Neural progenitor cell (in vitro differentiated cells): ENCODE results near the gene POC1A. TPM values are rescaled to one million over a fixed set of nuclear protein-coding genes. Genes with fewer than 3 reads are reported as not detected.

ENCODE experiments used
- DNase-seq: peaks from one replicate; pipeline ENCODE4 v3.0.0-alpha.2; 2016; ENCODE audit warnings: low spot score
- H2AFZ ChIP-seq: fragments of 200-600 bp; sonication (generic); replicated peaks from 2 replicates; pipeline ENCODE4 v1.6.1; 2016; ENCODE audit warnings: antibody characterized with exemption
- H3F3A ChIP-seq: fragments of 200-600 bp; sonication (generic); 2 replicates; pipeline ENCODE4 v1.6.1; 2016; ENCODE audit warnings: antibody characterized with exemption, low read depth
- H3K27ac ChIP-seq: fragments of 200-600 bp; sonication (generic); 2 replicates; pipeline ENCODE4 v1.5.1; 2016; ENCODE audit warnings: mild to moderate bottlenecking
- H3K27me3 ChIP-seq: fragments of 200-600 bp; sonication (generic); 2 replicates; pipeline ENCODE4 v1.6.1; 2016; ENCODE audit warnings: mild to moderate bottlenecking, moderate library complexity
- H3K36me3 ChIP-seq: fragments of 200-600 bp; sonication (generic); 2 replicates; pipeline ENCODE4 v1.5.1; 2016
- H3K4me1 ChIP-seq: fragments of 200-600 bp; sonication (generic); 2 replicates; pipeline ENCODE4 v1.6.1; 2016; ENCODE audit warnings: mixed run types
- H3K4me2 ChIP-seq: fragments of 200-600 bp; sonication (generic); 2 replicates; pipeline ENCODE4 v1.6.1; 2016
- H3K4me3 ChIP-seq: fragments of 200-600 bp; sonication (generic); 2 replicates; pipeline ENCODE4 v1.5.1; 2016
- H3K79me2 ChIP-seq: fragments of 200-600 bp; sonication (generic); 2 replicates; pipeline ENCODE4 v1.6.1; 2016; ENCODE audit warnings: low read depth
- H3K9ac ChIP-seq: fragments of 200-600 bp; sonication (generic); 2 replicates; pipeline ENCODE4 v1.6.1; 2016
- H3K9me3 ChIP-seq: fragments of 200-600 bp; sonication (generic); 2 replicates; pipeline ENCODE4 v1.5.1; 2016; ENCODE audit warnings: low read depth
- H4K20me1 ChIP-seq: fragments of 200-600 bp; sonication (generic); 2 replicates; pipeline ENCODE4 v1.6.1; 2016; ENCODE audit warnings: low read depth
- H3K27ac Mint-ChIP-seq: 3 replicates; pipeline ENCODE4 v1.8.0; 2021; ENCODE audit warnings: mixed read lengths
- H3K27me3 Mint-ChIP-seq: 2 replicates; pipeline ENCODE4 v1.8.0; 2022; ENCODE audit warnings: low read depth, mild to moderate bottlenecking, inconsistent platforms, moderate library complexity, mixed read lengths; ENCODE audit not compliant: insufficient read depth
- H3K36me3 Mint-ChIP-seq: 3 replicates; pipeline ENCODE4 v1.8.0; 2021; ENCODE audit warnings: mixed read lengths
- H3K4me1 Mint-ChIP-seq: 3 replicates; pipeline ENCODE4 v1.8.0; 2021; ENCODE audit warnings: mixed read lengths
- H3K4me3 Mint-ChIP-seq: 3 replicates; pipeline ENCODE4 v1.8.0; 2021; ENCODE audit warnings: mild to moderate bottlenecking, moderate library complexity, mixed read lengths
- H3K9me3 Mint-ChIP-seq: 3 replicates; pipeline ENCODE4 v1.8.0; 2020; ENCODE audit warnings: mixed read lengths
- EZH2 ChIP-seq: fragments of 200-600 bp; sonication (generic); IDR thresholded peaks from 2 replicates; pipeline ENCODE4 v1.6.1; 2017; ENCODE audit warnings: antibody characterized with exemption, mild to moderate bottlenecking, moderate library complexity
- EZH2phosphoT487 ChIP-seq: fragments of 200-600 bp; sonication (generic); IDR thresholded peaks from 2 replicates; pipeline ENCODE4 v1.6.1; 2017; ENCODE audit warnings: antibody characterized with exemption
- total RNA-seq: library from RNA; depleted of rRNA; stranded (reverse); fragments of >200 nt; gene quantifications from 2 replicates; pipeline ENCODE4 v1.2.3, GENCODE V29; 2015; ENCODE audit warnings: low replicate concordance
- TF ChIP-seq, protein P1 (sequence below): fragments of 200-600 bp; sonication (generic); IDR thresholded peaks from 2 replicates; pipeline ENCODE4 v1.5.1; 2017; ENCODE audit warnings: antibody characterized with exemption, mild to moderate bottlenecking

POC1A gene
- total RNA-seq, 1 donor from 2014 or later: 10.3 TPM

DNA sequence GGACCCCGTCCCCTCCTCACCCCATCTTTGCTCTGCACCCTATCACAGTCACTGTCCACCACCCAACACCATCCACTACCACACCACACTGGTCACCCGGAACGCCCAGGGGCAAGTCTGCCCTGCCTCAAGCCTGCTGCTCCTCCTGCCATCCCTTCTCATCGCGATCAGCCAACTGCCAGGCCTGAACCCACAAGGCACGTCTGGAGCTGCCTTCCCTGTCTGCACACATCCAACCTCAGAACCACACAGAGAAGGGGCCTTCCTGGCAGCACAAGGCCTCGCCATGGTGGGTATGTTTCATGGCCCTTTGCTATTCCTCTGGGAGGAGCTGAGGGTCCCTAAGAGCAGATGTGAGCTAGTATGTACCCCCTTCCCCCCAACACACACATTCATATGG is 94.4 kb downstream of the POC1A start:
- peaks cover 7% of the 10 kb centered on the region for H3K4me1 ChIP-seq
- H3K9me3 Mint-ChIP-seq: no peaks in the 10 kb centered on the region
- TF ChIP-seq EZH2 (no peak), EZH2phosphoT487 (no peak)
- TF ChIP-seq, protein P1, sequence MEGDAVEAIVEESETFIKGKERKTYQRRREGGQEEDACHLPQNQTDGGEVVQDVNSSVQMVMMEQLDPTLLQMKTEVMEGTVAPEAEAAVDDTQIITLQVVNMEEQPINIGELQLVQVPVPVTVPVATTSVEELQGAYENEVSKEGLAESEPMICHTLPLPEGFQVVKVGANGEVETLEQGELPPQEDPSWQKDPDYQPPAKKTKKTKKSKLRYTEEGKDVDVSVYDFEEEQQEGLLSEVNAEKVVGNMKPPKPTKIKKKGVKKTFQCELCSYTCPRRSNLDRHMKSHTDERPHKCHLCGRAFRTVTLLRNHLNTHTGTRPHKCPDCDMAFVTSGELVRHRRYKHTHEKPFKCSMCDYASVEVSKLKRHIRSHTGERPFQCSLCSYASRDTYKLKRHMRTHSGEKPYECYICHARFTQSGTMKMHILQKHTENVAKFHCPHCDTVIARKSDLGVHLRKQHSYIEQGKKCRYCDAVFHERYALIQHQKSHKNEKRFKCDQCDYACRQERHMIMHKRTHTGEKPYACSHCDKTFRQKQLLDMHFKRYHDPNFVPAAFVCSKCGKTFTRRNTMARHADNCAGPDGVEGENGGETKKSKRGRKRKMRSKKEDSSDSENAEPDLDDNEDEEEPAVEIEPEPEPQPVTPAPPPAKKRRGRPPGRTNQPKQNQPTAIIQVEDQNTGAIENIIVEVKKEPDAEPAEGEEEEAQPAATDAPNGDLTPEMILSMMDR: no peak
- DNase-seq: no peak
- no peak overlapping the region for H2AFZ ChIP-seq
- H3K36me3 Mint-ChIP-seq: no peaks in the 10 kb centered on the region
- peaks cover 6% of the 10 kb centered on the region for H3K27me3 Mint-ChIP-seq
- no peaks in the 10 kb centered on the region for H3K9me3 ChIP-seq
- H3K4me2 ChIP-seq: no peak overlapping the region
- H3K79me2 ChIP-seq: peaks cover 7% of the 10 kb centered on the region
- no peak overlapping the region for H3K4me3 ChIP-seq
- no peaks in the 10 kb centered on the region for H3K36me3 ChIP-seq
- H4K20me1 ChIP-seq: no peaks in the 10 kb centered on the region
- no peak overlapping the region for H3K27ac ChIP-seq
- no peak overlapping the region for H3K9ac ChIP-seq
- H3K4me3 Mint-ChIP-seq: no peak overlapping the region
- no peak overlapping the region for H3K27ac Mint-ChIP-seq
- peaks cover 19% of the 10 kb centered on the region for H3K27me3 ChIP-seq
- peaks cover 7% of the 10 kb centered on the region for H3F3A ChIP-seq
- peaks cover 17% of the 10 kb centered on the region for H3K4me1 Mint-ChIP-seq

DNA sequence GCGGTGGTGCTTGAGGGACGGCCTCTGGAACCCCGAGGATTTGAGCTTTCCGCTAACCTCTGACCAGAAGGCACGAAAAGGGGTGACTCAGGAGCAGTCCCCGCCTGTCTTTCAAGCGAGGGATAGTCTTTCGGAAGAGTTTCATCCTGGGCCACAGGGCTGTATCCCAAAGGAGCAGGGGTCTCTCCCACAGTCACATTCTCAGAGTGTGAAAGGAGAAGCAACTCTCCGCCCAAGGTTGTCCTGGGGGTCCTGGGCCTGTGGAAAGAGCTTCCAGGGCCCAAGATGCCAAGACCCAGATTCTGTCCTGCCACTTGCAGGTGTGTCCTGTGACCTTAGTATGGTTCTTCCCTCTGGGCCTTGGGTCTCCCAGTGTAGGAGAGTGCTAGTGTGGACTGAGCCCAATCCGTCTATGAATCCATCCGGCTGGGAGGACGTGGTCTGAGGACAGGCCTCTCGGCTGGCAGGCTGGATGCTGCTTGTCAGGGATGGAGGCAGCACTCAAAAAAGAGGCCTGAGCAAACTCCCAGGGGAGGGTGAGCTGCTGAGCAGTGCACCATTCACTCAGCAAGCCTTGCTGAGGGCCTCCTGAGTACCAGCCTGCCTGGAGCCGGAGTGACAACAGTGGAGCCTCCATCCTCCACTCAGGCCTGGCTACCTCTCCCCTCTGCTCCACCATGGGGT is 96.3 kb downstream of the POC1A start:
- Histone ChIP-seq H3K79me2 (peaks cover 14% of the 10 kb centered on the region), H3K9ac (no peak overlapping the region), H3K4me1 (peaks cover 9% of the 10 kb centered on the region), H3K4me2 (peak overlapping the region; percentile 73), H4K20me1 (peaks cover 6% of the 10 kb centered on the region), H2AFZ (peak overlapping the region; percentile 58), H3K27ac (no peak overlapping the region), H3F3A (peaks cover 24% of the 10 kb centered on the region), H3K27me3 (peaks cover 19% of the 10 kb centered on the region), H3K4me3 (peak overlapping the region; percentile 41), H3K9me3 (no peaks in the 10 kb centered on the region), H3K36me3 (no peaks in the 10 kb centered on the region)
- H3K27me3 Mint-ChIP-seq: peaks cover 3% of the 10 kb centered on the region
- H3K4me3 Mint-ChIP-seq: peak overlapping the region; percentile 95
- H3K4me1 Mint-ChIP-seq: peaks cover 31% of the 10 kb centered on the region
- TF ChIP-seq, protein P1: no peak
- TF ChIP-seq EZH2phosphoT487: no peak
- no peak for TF ChIP-seq EZH2
- no peak for DNase-seq
- H3K36me3 Mint-ChIP-seq: peaks cover 2% of the 10 kb centered on the region
- H3K27ac Mint-ChIP-seq: no peak overlapping the region
- H3K9me3 Mint-ChIP-seq: no peaks in the 10 kb centered on the region

- H3K36me3 Mint-ChIP-seq: peaks cover 2% of the 10 kb centered on the region
- peak overlapping the region; percentile 76 for H3K4me3 ChIP-seq
- peaks cover 14% of the 10 kb centered on the region for H3K79me2 ChIP-seq
- H3K4me1 ChIP-seq: peaks cover 15% of the 10 kb centered on the region
- H3K27me3 Mint-ChIP-seq: peaks cover 3% of the 10 kb centered on the region
- H3K9me3 Mint-ChIP-seq: no peaks in the 10 kb centered on the region
- H2AFZ ChIP-seq: peak overlapping the region; percentile 65
- H3K4me3 Mint-ChIP-seq: peak overlapping the region; percentile 95
- H3K4me2 ChIP-seq: peak overlapping the region; percentile 93
- no peaks in the 10 kb centered on the region for H3K9me3 ChIP-seq
- peaks cover 31% of the 10 kb centered on the region for H3K4me1 Mint-ChIP-seq
- peak overlapping the region; percentile 66 for H3K27ac Mint-ChIP-seq
- H3F3A ChIP-seq: peaks cover 25% of the 10 kb centered on the region
- H3K9ac ChIP-seq: no peak overlapping the region
- DNase-seq: peak; percentile 99
- peaks cover 6% of the 10 kb centered on the region for H4K20me1 ChIP-seq
- no peak overlapping the region for H3K27ac ChIP-seq
- TF ChIP-seq EZH2phosphoT487 (no peak), EZH2 (peak; percentile 10)
- TF ChIP-seq, protein P1: no peak
- no peaks in the 10 kb centered on the region for H3K36me3 ChIP-seq
- H3K27me3 ChIP-seq: peaks cover 19% of the 10 kb centered on the region
These were observed 97.0 kb downstream of the POC1A start for GRCh38 chr3:52056968-52057811.
